Measurements from ENCODE around the gene TIE1.
A peak's percentile ranks its signal among the peaks of the same experiment; 100 is the strongest.

TIE1 gene

GRCh38 chr1:43327549-43328292 lies 26.9 kb downstream of the TIE1 start:
- Histone ChIP-seq H3K9ac (ENCODE audit: low read depth, low read length) (no peak overlapping the region), H3K27ac (ENCODE audit: low read depth, low read length) (no peak overlapping the region), H3K4me3 (ENCODE audit: low read depth, low read length) (no peak overlapping the region), H3K4me1 (ENCODE audit: control insufficient read depth, insufficient read depth, low read length) (peaks cover 16% of the 10 kb centered on the region; the same call in 1 of the 2 replicates), H3K36me3 (ENCODE audit: control insufficient read depth, insufficient read depth, low read length) (no peaks in the 10 kb centered on the region), H3K27me3 (ENCODE audit: control insufficient read depth, insufficient read depth, low read length) (no peaks in the 10 kb centered on the region), H3K9me3 (ENCODE audit: control insufficient read depth, insufficient read depth, low read length) (peaks cover 5% of the 10 kb centered on the region)

GRCh38 chr1:43329995-43330751 lies 29.4 kb downstream of the TIE1 start:
- Histone ChIP-seq H3K27me3 (ENCODE audit: control insufficient read depth, insufficient read depth, low read length) (no peaks in the 10 kb centered on the region), H3K4me1 (ENCODE audit: control insufficient read depth, insufficient read depth, low read length) (peaks cover 11% of the 10 kb centered on the region; the same call in 1 of the 2 replicates), H3K36me3 (ENCODE audit: control insufficient read depth, insufficient read depth, low read length) (no peaks in the 10 kb centered on the region), H3K27ac (ENCODE audit: low read depth, low read length) (peak overlapping the region; percentile 49), H3K9me3 (ENCODE audit: control insufficient read depth, insufficient read depth, low read length) (peaks cover 5% of the 10 kb centered on the region), H3K9ac (ENCODE audit: low read depth, low read length) (no peak overlapping the region), H3K4me3 (ENCODE audit: low read depth, low read length) (no peak overlapping the region)

DNA sequence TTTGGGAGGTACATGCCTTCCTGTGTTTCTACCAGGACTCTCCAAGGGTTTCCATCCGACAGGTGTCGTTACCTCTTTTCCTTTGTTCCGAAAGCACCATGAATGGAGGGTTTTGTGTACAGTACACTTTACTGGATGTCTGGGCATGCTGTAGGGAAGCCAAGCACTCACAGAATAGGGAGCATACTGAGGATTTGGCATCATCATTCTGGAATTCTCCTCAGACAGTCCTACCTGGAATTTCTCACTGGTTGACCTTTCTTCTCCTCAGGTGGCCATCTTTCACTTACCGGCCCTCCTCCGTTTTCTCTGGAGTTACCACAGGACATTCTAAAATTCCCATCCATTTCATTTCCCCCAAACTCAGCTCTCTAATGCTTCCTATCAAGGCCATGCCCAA lies 30.9 kb downstream of the TIE1 start:
- no peak overlapping the region for H3K4me3 ChIP-seq (ENCODE audit: low read depth, low read length)
- no peaks in the 10 kb centered on the region for H3K27me3 ChIP-seq (ENCODE audit: control insufficient read depth, insufficient read depth, low read length)
- peaks cover 5% of the 10 kb centered on the region for H3K9me3 ChIP-seq (ENCODE audit: control insufficient read depth, insufficient read depth, low read length)
- H3K4me1 ChIP-seq (ENCODE audit: control insufficient read depth, insufficient read depth, low read length) = peaks cover 11% of the 10 kb centered on the region; the same call in 1 of the 2 replicates
- no peaks in the 10 kb centered on the region for H3K36me3 ChIP-seq (ENCODE audit: control insufficient read depth, insufficient read depth, low read length)
- H3K9ac ChIP-seq (ENCODE audit: low read depth, low read length) = no peak overlapping the region
- no peak overlapping the region for H3K27ac ChIP-seq (ENCODE audit: low read depth, low read length)

- Histone ChIP-seq H3K36me3 (ENCODE audit: control insufficient read depth, insufficient read depth, low read length) (no peaks in the 10 kb centered on the region), H3K9me3 (ENCODE audit: control insufficient read depth, insufficient read depth, low read length) (no peaks in the 10 kb centered on the region), H3K9ac (ENCODE audit: low read depth, low read length) (no peak overlapping the region), H3K27me3 (ENCODE audit: control insufficient read depth, insufficient read depth, low read length) (no peaks in the 10 kb centered on the region), H3K27ac (ENCODE audit: low read depth, low read length) (no peak overlapping the region), H3K4me3 (ENCODE audit: low read depth, low read length) (no peak overlapping the region), H3K4me1 (ENCODE audit: control insufficient read depth, insufficient read depth, low read length) (peaks cover 11% of the 10 kb centered on the region; the same call in 1 of the 2 replicates)
These were observed 33.8 kb downstream of the TIE1 start for GRCh38 chr1:43334453-43335205.

GRCh38 chr1:43337588-43337987 lies 36.8 kb downstream of the TIE1 start, which contains the start of gene MPL:
Gene MPL (plus strand): TSS chr1:43337818. CDS start chr1:43337849, 31 bp downstream.
- H3K4me3 ChIP-seq (ENCODE audit: low read depth, low read length) = no peak within 1 kb of the TSS
- H3K9ac ChIP-seq (ENCODE audit: low read depth, low read length) = no peak within 1 kb of the TSS
- no peak within 1 kb of the TSS for H3K27ac ChIP-seq (ENCODE audit: low read depth, low read length)
- H3K36me3 ChIP-seq (ENCODE audit: control insufficient read depth, insufficient read depth, low read length) = no peaks in the 10 kb centered on the region
- no peaks in the 10 kb centered on the region for H3K9me3 ChIP-seq (ENCODE audit: control insufficient read depth, insufficient read depth, low read length)
- H3K4me1 ChIP-seq (ENCODE audit: control insufficient read depth, insufficient read depth, low read length) = no peaks in the 10 kb centered on the region
- no peaks in the 10 kb centered on the region for H3K27me3 ChIP-seq (ENCODE audit: control insufficient read depth, insufficient read depth, low read length)

- Histone ChIP-seq H3K9me3 (ENCODE audit: control insufficient read depth, insufficient read depth, low read length) (no peaks in the 10 kb centered on the region), H3K4me3 (ENCODE audit: low read depth, low read length) (no peak overlapping the region), H3K27ac (ENCODE audit: low read depth, low read length) (no peak overlapping the region), H3K27me3 (ENCODE audit: control insufficient read depth, insufficient read depth, low read length) (no peaks in the 10 kb centered on the region), H3K4me1 (ENCODE audit: control insufficient read depth, insufficient read depth, low read length) (no peaks in the 10 kb centered on the region), H3K36me3 (ENCODE audit: control insufficient read depth, insufficient read depth, low read length) (no peaks in the 10 kb centered on the region), H3K9ac (ENCODE audit: low read depth, low read length) (no peak overlapping the region)
These were observed 37.2 kb downstream of the TIE1 start for GRCh38 chr1:43338001-43338400.

- Histone ChIP-seq H3K4me3 (ENCODE audit: low read depth, low read length) (no peak overlapping the region), H3K36me3 (ENCODE audit: control insufficient read depth, insufficient read depth, low read length) (no peaks in the 10 kb centered on the region), H3K9me3 (ENCODE audit: control insufficient read depth, insufficient read depth, low read length) (no peaks in the 10 kb centered on the region), H3K27me3 (ENCODE audit: control insufficient read depth, insufficient read depth, low read length) (no peaks in the 10 kb centered on the region), H3K9ac (ENCODE audit: low read depth, low read length) (no peak overlapping the region), H3K27ac (ENCODE audit: low read depth, low read length) (no peak overlapping the region), H3K4me1 (ENCODE audit: control insufficient read depth, insufficient read depth, low read length) (no peaks in the 10 kb centered on the region)
These were observed 38.9 kb downstream of the TIE1 start for GRCh38 chr1:43339584-43340232.

GRCh38 chr1:43340559-43340958 lies 39.8 kb downstream of the TIE1 start:
- H3K4me1 ChIP-seq (ENCODE audit: control insufficient read depth, insufficient read depth, low read length) = no peaks in the 10 kb centered on the region
- no peak overlapping the region for H3K27ac ChIP-seq (ENCODE audit: low read depth, low read length)
- H3K9ac ChIP-seq (ENCODE audit: low read depth, low read length) = no peak overlapping the region

DNA sequence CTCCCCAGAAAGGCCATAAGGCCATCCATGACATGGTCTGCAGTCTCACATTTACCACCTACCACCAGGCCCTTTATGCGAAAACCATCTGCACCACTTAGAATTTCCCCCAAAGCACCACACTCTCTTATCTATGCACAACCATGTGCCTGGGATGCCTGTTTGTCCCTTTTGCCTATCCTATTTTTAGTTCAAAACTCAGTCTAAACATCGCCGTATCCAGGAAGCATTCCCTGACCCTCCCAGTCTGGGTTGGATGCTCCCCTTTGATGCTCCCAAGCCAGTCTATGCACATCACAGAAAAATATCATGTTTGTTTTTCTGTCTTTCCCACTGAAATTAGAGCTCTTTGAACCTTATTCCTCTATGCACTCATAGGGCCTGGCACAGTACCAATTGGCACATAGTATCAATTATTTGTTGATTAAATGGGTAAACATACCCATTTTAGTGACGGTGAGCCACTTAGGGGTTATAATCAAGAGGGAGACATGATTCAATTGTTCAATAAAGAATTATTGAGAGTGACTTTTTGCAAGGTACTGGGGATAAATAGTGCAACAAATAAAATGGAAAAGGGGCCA lies 43.6 kb downstream of the TIE1 start:
- Histone ChIP-seq H3K27me3 (ENCODE audit: control insufficient read depth, insufficient read depth, low read length) (peaks cover 12% of the 10 kb centered on the region), H3K36me3 (ENCODE audit: control insufficient read depth, insufficient read depth, low read length) (no peaks in the 10 kb centered on the region), H3K9me3 (ENCODE audit: control insufficient read depth, insufficient read depth, low read length) (no peaks in the 10 kb centered on the region), H3K27ac (ENCODE audit: low read depth, low read length) (no peak overlapping the region), H3K4me1 (ENCODE audit: control insufficient read depth, insufficient read depth, low read length) (peaks cover 13% of the 10 kb centered on the region; the same call in 1 of the 2 replicates), H3K4me3 (ENCODE audit: low read depth, low read length) (no peak overlapping the region), H3K9ac (ENCODE audit: low read depth, low read length) (no peak overlapping the region)

More at GRCh38 chr1:43340559-43340958, 39.8 kb downstream of the TIE1 start:
- Histone ChIP-seq H3K4me3 (ENCODE audit: low read depth, low read length) (no peak overlapping the region), H3K27me3 (ENCODE audit: control insufficient read depth, insufficient read depth, low read length) (no peaks in the 10 kb centered on the region), H3K36me3 (ENCODE audit: control insufficient read depth, insufficient read depth, low read length) (no peaks in the 10 kb centered on the region), H3K9me3 (ENCODE audit: control insufficient read depth, insufficient read depth, low read length) (no peaks in the 10 kb centered on the region)

GRCh38 chr1:43345120-43345519 lies 44.3 kb downstream of the TIE1 start:
- H3K36me3 ChIP-seq (ENCODE audit: control insufficient read depth, insufficient read depth, low read length) = no peaks in the 10 kb centered on the region
- no peak overlapping the region for H3K27ac ChIP-seq (ENCODE audit: low read depth, low read length)
- H3K9me3 ChIP-seq (ENCODE audit: control insufficient read depth, insufficient read depth, low read length) = no peaks in the 10 kb centered on the region
- no peak overlapping the region for H3K4me3 ChIP-seq (ENCODE audit: low read depth, low read length)
- peaks cover 20% of the 10 kb centered on the region for H3K4me1 ChIP-seq (ENCODE audit: control insufficient read depth, insufficient read depth, low read length)
- no peak overlapping the region for H3K9ac ChIP-seq (ENCODE audit: low read depth, low read length)
- peaks cover 12% of the 10 kb centered on the region for H3K27me3 ChIP-seq (ENCODE audit: control insufficient read depth, insufficient read depth, low read length)

Data from HUES48 (cell line).